Liver (tissue), 9 donors: ENCODE measurements around the gene MICAL2. TPM values are rescaled to one million over a fixed set of nuclear protein-coding genes. Genes with fewer than 3 reads are reported as not detected.

Experiments used
- DNase-seq: peaks from one replicate; pipeline ENCODE4 v3.0.0-alpha.2; 2017; ENCODE audit warnings: low spot score
- H3K27ac ChIP-seq, 2 donors: one replicate each; pipeline ENCODE4 v1.7.0; 2013; ENCODE audit warnings: inconsistent platforms in 2 of 2, low read length in 2 of 2, control low read depth in 1 of 2, low read depth in 1 of 2, mild to moderate bottlenecking in 1 of 2
- H3K27me3 ChIP-seq, 4 donors: one replicate each; pipeline versions ENCODE4 v1.6.1 to v1.7.0; 2013; ENCODE audit warnings: low read length in 3 of 4, inconsistent platforms in 1 of 4, mild to moderate bottlenecking in 1 of 4, moderate library complexity in 1 of 4; ENCODE audit not compliant: control insufficient read depth in 4 of 4, insufficient read depth in 4 of 4
- H3K36me3 ChIP-seq, 4 donors: one replicate each; pipeline versions ENCODE4 v1.6.1 to v1.7.0; 2013; ENCODE audit warnings: low read length in 3 of 4, mild to moderate bottlenecking in 3 of 4, low read depth in 1 of 4, moderate library complexity in 1 of 4; ENCODE audit not compliant: control insufficient read depth in 4 of 4, insufficient read depth in 3 of 4
- H3K4me1 ChIP-seq, 4 donors: one replicate each; pipeline versions ENCODE4 v1.6.1 to v1.7.0; 2013; ENCODE audit warnings: low read length in 3 of 4, mild to moderate bottlenecking in 3 of 4, moderate library complexity in 1 of 4; ENCODE audit not compliant: control insufficient read depth in 4 of 4, insufficient read depth in 4 of 4
- H3K4me3 ChIP-seq, 3 donors: one replicate each; pipeline versions ENCODE4 v1.6.1 to v1.7.0; 2013; ENCODE audit warnings: low read length in 3 of 3, control low read depth in 1 of 3, low read depth in 1 of 3, mild to moderate bottlenecking in 1 of 3
- H3K9ac ChIP-seq, 2 donors: one replicate each; pipeline ENCODE4 v1.7.0; 2013; ENCODE audit warnings: low read length in 2 of 2, mild to moderate bottlenecking in 2 of 2, moderate library complexity in 2 of 2, control low read depth in 1 of 2, low read depth in 1 of 2
- H3K9me3 ChIP-seq, 4 donors: one replicate each; pipeline versions ENCODE4 v1.6.1 to v1.7.0; 2013; ENCODE audit warnings: low read length in 3 of 4; ENCODE audit not compliant: control insufficient read depth in 4 of 4
- ATF3 ChIP-seq: IDR thresholded peaks from 2 replicates; pipeline ENCODE4 v1.6.1; 2016; ENCODE audit warnings: antibody characterized with exemption
- CTCF ChIP-seq: fragments of 150-350 bp; IDR thresholded peaks from 2 replicates; pipeline ENCODE4 v1.5.1; 2017; ENCODE audit warnings: improper control_type of control experiment, low read depth, low read length; ENCODE audit not compliant: missing input control
- EGR1 ChIP-seq, 2 donors: IDR thresholded peaks; 2 replicates each; pipeline ENCODE4 v1.6.1; 2016 to 2018; ENCODE audit warnings: antibody characterized with exemption in 2 of 2, low read depth in 2 of 2
- FOXA1 ChIP-seq: IDR thresholded peaks from 2 replicates; pipeline ENCODE4 v1.6.1; 2016; ENCODE audit warnings: antibody characterized with exemption
- FOXA2 ChIP-seq: IDR thresholded peaks from 2 replicates; pipeline ENCODE4 v1.6.1; 2016; ENCODE audit warnings: antibody characterized with exemption
- GABPA ChIP-seq, 2 donors: IDR thresholded peaks in 1 of 2; conservative IDR thresholded peaks in 1 of 2; 2 replicates each; pipeline ENCODE4 v1.6.1; 2016; ENCODE audit warnings: antibody characterized with exemption in 2 of 2, mild to moderate bottlenecking in 1 of 2, moderate library complexity in 1 of 2
- HNF4A ChIP-seq, 2 donors: conservative IDR thresholded peaks; 2 replicates each; pipeline ENCODE4 v1.6.1; 2016; ENCODE audit warnings: antibody characterized with exemption in 2 of 2, mild to moderate bottlenecking in 2 of 2
- HNF4G ChIP-seq: IDR thresholded peaks from 2 replicates; pipeline ENCODE4 v1.6.1; 2016; ENCODE audit warnings: antibody characterized with exemption
- JUND ChIP-seq, 2 donors: IDR thresholded peaks; 2 replicates each; pipeline ENCODE4 v1.6.1; 2016; ENCODE audit warnings: antibody characterized with exemption in 2 of 2
- MAX ChIP-seq: IDR thresholded peaks from 2 replicates; pipeline ENCODE4 v1.6.1; 2016; ENCODE audit warnings: antibody characterized with exemption
- NR2F2 ChIP-seq: IDR thresholded peaks from 2 replicates; pipeline ENCODE4 v1.6.1; 2016; ENCODE audit warnings: antibody characterized with exemption
- RAD21 ChIP-seq, 2 donors: IDR thresholded peaks; 2 replicates each; pipeline ENCODE4 v1.6.1; 2016; ENCODE audit warnings: antibody characterized with exemption in 2 of 2, mild to moderate bottlenecking in 2 of 2
- REST ChIP-seq: IDR thresholded peaks from 2 replicates; pipeline ENCODE4 v1.6.1; 2016; ENCODE audit warnings: antibody characterized with exemption, mild to moderate bottlenecking
- RXRA ChIP-seq, 2 donors: IDR thresholded peaks; 2 replicates each; pipeline ENCODE4 v1.6.1; 2017 to 2018; ENCODE audit warnings: antibody characterized with exemption in 2 of 2, mild to moderate bottlenecking in 1 of 2
- SP1 ChIP-seq: IDR thresholded peaks from 2 replicates; pipeline ENCODE4 v1.6.1; 2018; ENCODE audit warnings: antibody characterized with exemption, mild to moderate bottlenecking
- TAF1 ChIP-seq: conservative IDR thresholded peaks from 2 replicates; pipeline ENCODE4 v1.6.1; 2016; ENCODE audit warnings: antibody characterized with exemption, mild to moderate bottlenecking
- YY1 ChIP-seq: IDR thresholded peaks from 2 replicates; pipeline ENCODE4 v1.6.1; 2016; ENCODE audit warnings: antibody characterized with exemption, mild to moderate bottlenecking
- ZBTB33 ChIP-seq: IDR thresholded peaks from 2 replicates; pipeline ENCODE4 v1.6.1; 2016; ENCODE audit warnings: antibody characterized with exemption
- WGBS: extraction: QIAGEN DNeasy Blood & Tissue Kit; methylation state at CpG from one replicate; pipeline ENCODE4 v1.1.7; 2013; 5-methylcytosine and 5-hydroxymethylcytosine counted together
- polyA plus RNA-seq, 2 donors: library from polyadenylated mRNA; stranded (reverse) in 1 of 2; unstranded in 1 of 2; fragments of 200-250 nt in 1 of 2; fragments of >200 nt in 1 of 2; fragmentation: Nextera tagmentation in 1 of 2; extraction: Ambion mirVana in 1 of 2; gene quantifications; one replicate each; pipeline versions ENCODE4 v1.2.1 to v1.2.3, GENCODE V29; 2013 to 2015
- total RNA-seq, 2 donors: library from RNA; depleted of rRNA; stranded (reverse); fragments of >200 nt; gene quantifications; one replicate each; pipeline ENCODE4 v1.2.3, GENCODE V29; 2014
- donor health status: healthy.
- donor health status: healthy.
- donor health status: healthy.
- donor health status: healthy.
- donor health status: healthy.

MICAL2 gene
- total and polyA plus RNA-seq, 4 donors, result 17.5 to 113 (median 42.9) TPM

GRCh38 chr11:12174477-12175143, 64.2 kb downstream of the MICAL2 start:
- Histone ChIP-seq H3K27ac (no peak overlapping the region), H3K9me3 (peaks cover 0 to 1% (median 0%) of the 10 kb centered on the region in 4 donors), H3K36me3 (peaks cover 0 to 5% (median 0%) of the 10 kb centered on the region in 4 donors), H3K9ac (no peak overlapping the region), H3K27me3 (no peaks in the 10 kb centered on the region), H3K4me1 (no peaks in the 10 kb centered on the region), H3K4me3 (no peak overlapping the region)
- WGBS, result 88% methylated on average over 3 of the region's 3 CpGs
- no peak for DNase-seq
- TF ChIP-seq JUND (IDR thresholded peaks at IDR 0.05), result peak in 1 of 2 donors; percentile 11
- no peak for TF ChIP-seq RXRA (IDR thresholded peaks at IDR 0.05)

DNA sequence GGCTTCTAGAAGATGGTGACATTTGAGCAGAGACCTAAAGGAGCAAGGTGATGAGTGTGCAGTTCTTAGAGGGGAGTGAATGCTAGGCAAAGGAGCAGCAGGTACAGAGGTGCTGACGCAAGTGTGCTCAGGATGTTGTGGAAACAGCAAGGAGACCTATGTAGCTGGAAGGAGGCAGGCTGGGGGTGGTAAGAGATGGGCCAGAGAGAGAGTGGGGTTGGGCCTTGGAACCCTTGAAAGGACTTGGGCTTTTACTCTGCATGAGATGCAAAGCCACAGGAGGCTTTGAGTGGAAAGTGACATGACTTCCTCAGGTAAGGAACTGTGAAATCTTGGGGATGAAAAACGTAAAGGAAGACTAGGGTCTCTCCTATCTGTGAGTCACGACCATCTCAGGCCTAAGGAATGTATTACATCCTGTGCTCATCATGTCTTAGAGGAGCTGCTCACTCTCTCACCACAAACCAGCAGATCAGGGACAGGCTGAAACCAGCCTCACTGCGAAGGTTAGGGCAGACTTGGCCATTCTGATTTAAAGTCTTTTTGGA, 65.4 kb downstream of the MICAL2 start:
- no peak for TF ChIP-seq NR2F2
- no peak for TF ChIP-seq YY1
- no peak for TF ChIP-seq SP1
- TF ChIP-seq FOXA2, result no peak
- no peak for TF ChIP-seq RAD21 (IDR thresholded peaks at IDR 0.05)
- TF ChIP-seq JUND (IDR thresholded peaks at IDR 0.05), result no peak
- no peak for TF ChIP-seq RXRA (IDR thresholded peaks at IDR 0.05)
- TF ChIP-seq FOXA1, result no peak
- no peak for TF ChIP-seq MAX
- no peak for TF ChIP-seq GABPA (IDR thresholded peaks at IDR 0.05 in 1 of 2, conservative IDR thresholded peaks at IDR 0.05 in 1 of 2)
- H3K4me3 ChIP-seq, result no peak overlapping the region
- H3K27ac ChIP-seq, result no peak overlapping the region
- peaks cover 0 to 1% (median 0%) of the 10 kb centered on the region in 4 donors for H3K9me3 ChIP-seq
- DNase-seq, result no peak
- H3K9ac ChIP-seq, result no peak overlapping the region
- no peaks in the 10 kb centered on the region for H3K27me3 ChIP-seq
- H3K36me3 ChIP-seq, result peaks cover 0 to 5% (median 0%) of the 10 kb centered on the region in 4 donors
- WGBS, result 43% methylated on average over 4 of the region's 4 CpGs
- no peaks in the 10 kb centered on the region for H3K4me1 ChIP-seq

DNA sequence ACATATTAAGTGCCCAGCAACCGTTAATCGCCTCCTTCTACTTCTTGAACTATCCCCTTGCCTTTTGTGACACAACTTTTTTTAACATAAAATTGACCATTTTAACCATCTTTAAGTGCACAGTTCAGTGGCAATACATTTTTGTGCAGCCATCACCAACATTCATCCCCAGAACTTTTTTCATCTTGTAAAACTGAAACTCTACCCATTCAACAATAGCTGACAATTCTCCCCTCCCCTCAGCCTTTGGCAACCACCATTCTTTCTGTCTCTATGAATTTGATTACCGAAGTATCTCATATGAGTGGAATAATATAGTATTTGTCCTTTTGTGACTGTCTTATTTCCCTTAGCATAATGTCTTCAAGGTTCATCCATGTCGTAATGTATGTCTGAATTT, 66.0 kb downstream of the MICAL2 start:
- H3K9ac ChIP-seq, result no peak overlapping the region
- TF ChIP-seq NR2F2 (no peak), ATF3 (no peak), HNF4A (conservative IDR thresholded peaks at IDR 0.05) (no peak), FOXA1 (no peak), YY1 (no peak), TAF1 (no peak), ZBTB33 (no peak), RXRA (IDR thresholded peaks at IDR 0.05) (no peak), CTCF (no peak), RAD21 (IDR thresholded peaks at IDR 0.05) (no peak), FOXA2 (no peak), HNF4G (no peak), GABPA (IDR thresholded peaks at IDR 0.05 in 1 of 2, conservative IDR thresholded peaks at IDR 0.05 in 1 of 2) (no peak), JUND (IDR thresholded peaks at IDR 0.05) (no peak), MAX (no peak), SP1 (no peak), EGR1 (IDR thresholded peaks at IDR 0.05; ENCODE audit: low read depth in 2 of 2) (no peak), REST (no peak)
- H3K4me1 ChIP-seq, result no peaks in the 10 kb centered on the region
- 97% methylated on average over 4 of the region's 4 CpGs for WGBS
- H3K27ac ChIP-seq, result no peak overlapping the region
- no peak overlapping the region for H3K4me3 ChIP-seq
- no peak for DNase-seq
- H3K9me3 ChIP-seq, result peaks cover 0 to 1% (median 0%) of the 10 kb centered on the region in 4 donors
- no peaks in the 10 kb centered on the region for H3K27me3 ChIP-seq
- H3K36me3 ChIP-seq, result peaks cover 0 to 3% (median 0%) of the 10 kb centered on the region in 4 donors
